K562 (cell line): ENCODE results near the gene WIPF3. TPM values are rescaled to one million over a fixed set of nuclear protein-coding genes. Genes with fewer than 3 reads are reported as not detected.

ENCODE experiments used
- CC2D1A ChIP-seq: fragments of 450-650 bp; IDR thresholded peaks from 2 replicates; pipeline ENCODE4 v1.6.1; 2017; ENCODE audit warnings: mild to moderate bottlenecking
- FOXJ3 ChIP-seq: sonication (generic); formaldehyde crosslinking; IDR thresholded peaks from 2 replicates; pipeline ENCODE4 v1.4.0; 2020; ENCODE audit warnings: mild to moderate bottlenecking, missing genetic modification reagents
- NRF1 ChIP-seq, 2 experiments: fragments of 450-650 bp; IDR thresholded peaks in 1 of 2; conservative IDR thresholded peaks in 1 of 2; 2 replicates each; pipeline ENCODE4 v1.6.1; 2014; ENCODE audit warnings: mild to moderate bottlenecking in 2 of 2
- PRPF4 ChIP-seq: fragments of 200-400 bp; formaldehyde crosslinking; IDR thresholded peaks from one replicate; pipeline ENCODE4 v1.6.1; 2017; ENCODE audit warnings: low read length, low read depth, mild to moderate bottlenecking; ENCODE audit not compliant: insufficient read depth, poor library complexity, severe bottlenecking
- SREBF1 ChIP-seq: fragments of 150-350 bp; IDR thresholded peaks from 2 replicates; pipeline ENCODE4 v1.6.1; 2014; ENCODE audit warnings: antibody characterized with exemption, low read depth, low read length, borderline replicate concordance
- ZBTB17 ChIP-seq: fragments of 450-650 bp; formaldehyde crosslinking; IDR thresholded peaks from 2 replicates; pipeline ENCODE4 v1.4.0; 2020; ENCODE audit warnings: mild to moderate bottlenecking
- ZNF23 ChIP-seq: fragments of 250-450 bp; sonication (Bioruptor Pico); IDR thresholded peaks from 2 replicates; pipeline ENCODE4 v1.4.0; 2020; ENCODE audit warnings: mild to moderate bottlenecking
- polyA plus RNA-seq, 8 experiments: library from polyadenylated mRNA; depleted of rRNA in 4 of 8; stranded (reverse) in 5 of 8; unstranded in 3 of 8; fragments of >200 nt; fragmentation: Nextera tagmentation in 2 of 8; fragmentation: Illumina TruSeq in 1 of 8; extraction: Ambion mirVana in 2 of 8; extraction: Trizol in 1 of 8; gene quantifications; 2 replicates each; pipeline versions ENCODE4 v1.2.1 to v1.2.3, GENCODE V29; 2011 to 2014; ENCODE audit warnings: inconsistent platforms in 1 of 8, missing spikeins in 1 of 8
- total RNA-seq, 7 experiments: library from RNA; depleted of rRNA in 6 of 7; stranded (reverse); fragments of >200 nt in 6 of 7; fragmentation: Illumina TruSeq in 2 of 7; extraction: Trizol in 2 of 7; gene quantifications; 2 replicates each; pipeline versions ENCODE4 v1.2.1 to v1.2.3, GENCODE V29; 2011 to 2021; ENCODE audit warnings: low replicate concordance in 1 of 7
- TF ChIP-seq, protein P1 (sequence below): fragments of 250-450 bp; sonication (Bioruptor Pico); IDR thresholded peaks from 2 replicates; pipeline ENCODE4 v1.5.0; 2020; ENCODE audit warnings: mild to moderate bottlenecking, borderline replicate concordance
- TF ChIP-seq, protein P2 (sequence below): sonication (generic); formaldehyde crosslinking; IDR thresholded peaks from 2 replicates; pipeline ENCODE4 v1.9.0; 2022; ENCODE audit warnings: mild to moderate bottlenecking, missing genetic modification reagents
- TF ChIP-seq, protein P3 (sequence below): fragments of 250-450 bp; sonication (Bioruptor Pico); IDR thresholded peaks from 2 replicates; pipeline ENCODE4 v1.5.0; 2021; ENCODE audit warnings: mild to moderate bottlenecking, moderate library complexity

The WIPF3 gene
- total and polyA plus RNA-seq, 9 of the 15 experiments (the other 6 are each of a cell fraction or from before 2014, with no cell fraction given) = 0.18 to 3.2 (median 1.7) TPM

DNA sequence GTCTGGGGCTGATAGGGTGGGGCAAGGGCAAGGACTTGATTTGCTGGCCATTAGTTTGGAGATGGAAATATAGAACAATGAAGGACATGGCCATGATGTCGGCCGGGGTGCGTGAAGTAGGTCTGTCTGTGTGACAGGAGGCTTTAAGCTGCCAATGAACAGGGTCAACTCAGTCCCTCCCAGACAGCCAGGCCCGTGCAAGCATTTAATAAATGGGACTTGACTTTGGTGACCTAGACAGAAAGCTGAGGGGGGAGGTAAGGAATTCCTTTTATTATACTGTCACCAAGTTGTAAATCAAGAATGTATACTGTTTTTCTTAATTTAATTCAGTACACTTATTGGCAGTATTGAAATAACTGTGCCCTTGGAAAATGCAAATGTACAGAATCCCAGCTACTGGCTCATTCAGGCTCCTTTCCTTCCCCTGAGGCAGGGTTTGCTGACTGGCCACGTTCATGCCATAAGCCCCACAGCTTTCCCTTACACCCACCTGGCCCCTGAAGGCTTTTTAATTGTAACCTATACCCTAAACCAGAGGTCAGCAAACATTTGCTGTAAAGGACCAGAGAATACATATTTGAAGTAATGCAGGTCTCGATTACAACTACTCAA is 87.2 kb downstream of the WIPF3 start (continued):
- TF ChIP-seq, protein P1, sequence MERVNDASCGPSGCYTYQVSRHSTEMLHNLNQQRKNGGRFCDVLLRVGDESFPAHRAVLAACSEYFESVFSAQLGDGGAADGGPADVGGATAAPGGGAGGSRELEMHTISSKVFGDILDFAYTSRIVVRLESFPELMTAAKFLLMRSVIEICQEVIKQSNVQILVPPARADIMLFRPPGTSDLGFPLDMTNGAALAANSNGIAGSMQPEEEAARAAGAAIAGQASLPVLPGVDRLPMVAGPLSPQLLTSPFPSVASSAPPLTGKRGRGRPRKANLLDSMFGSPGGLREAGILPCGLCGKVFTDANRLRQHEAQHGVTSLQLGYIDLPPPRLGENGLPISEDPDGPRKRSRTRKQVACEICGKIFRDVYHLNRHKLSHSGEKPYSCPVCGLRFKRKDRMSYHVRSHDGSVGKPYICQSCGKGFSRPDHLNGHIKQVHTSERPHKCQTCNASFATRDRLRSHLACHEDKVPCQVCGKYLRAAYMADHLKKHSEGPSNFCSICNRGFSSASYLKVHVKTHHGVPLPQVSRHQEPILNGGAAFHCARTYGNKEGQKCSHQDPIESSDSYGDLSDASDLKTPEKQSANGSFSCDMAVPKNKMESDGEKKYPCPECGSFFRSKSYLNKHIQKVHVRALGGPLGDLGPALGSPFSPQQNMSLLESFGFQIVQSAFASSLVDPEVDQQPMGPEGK (CRISPR knock-in tag) = no peak
- TF ChIP-seq, protein P2, sequence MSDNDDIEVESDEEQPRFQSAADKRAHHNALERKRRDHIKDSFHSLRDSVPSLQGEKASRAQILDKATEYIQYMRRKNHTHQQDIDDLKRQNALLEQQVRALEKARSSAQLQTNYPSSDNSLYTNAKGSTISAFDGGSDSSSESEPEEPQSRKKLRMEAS (CRISPR knock-in tag) = no peak
- TF ChIP-seq, protein P3, sequence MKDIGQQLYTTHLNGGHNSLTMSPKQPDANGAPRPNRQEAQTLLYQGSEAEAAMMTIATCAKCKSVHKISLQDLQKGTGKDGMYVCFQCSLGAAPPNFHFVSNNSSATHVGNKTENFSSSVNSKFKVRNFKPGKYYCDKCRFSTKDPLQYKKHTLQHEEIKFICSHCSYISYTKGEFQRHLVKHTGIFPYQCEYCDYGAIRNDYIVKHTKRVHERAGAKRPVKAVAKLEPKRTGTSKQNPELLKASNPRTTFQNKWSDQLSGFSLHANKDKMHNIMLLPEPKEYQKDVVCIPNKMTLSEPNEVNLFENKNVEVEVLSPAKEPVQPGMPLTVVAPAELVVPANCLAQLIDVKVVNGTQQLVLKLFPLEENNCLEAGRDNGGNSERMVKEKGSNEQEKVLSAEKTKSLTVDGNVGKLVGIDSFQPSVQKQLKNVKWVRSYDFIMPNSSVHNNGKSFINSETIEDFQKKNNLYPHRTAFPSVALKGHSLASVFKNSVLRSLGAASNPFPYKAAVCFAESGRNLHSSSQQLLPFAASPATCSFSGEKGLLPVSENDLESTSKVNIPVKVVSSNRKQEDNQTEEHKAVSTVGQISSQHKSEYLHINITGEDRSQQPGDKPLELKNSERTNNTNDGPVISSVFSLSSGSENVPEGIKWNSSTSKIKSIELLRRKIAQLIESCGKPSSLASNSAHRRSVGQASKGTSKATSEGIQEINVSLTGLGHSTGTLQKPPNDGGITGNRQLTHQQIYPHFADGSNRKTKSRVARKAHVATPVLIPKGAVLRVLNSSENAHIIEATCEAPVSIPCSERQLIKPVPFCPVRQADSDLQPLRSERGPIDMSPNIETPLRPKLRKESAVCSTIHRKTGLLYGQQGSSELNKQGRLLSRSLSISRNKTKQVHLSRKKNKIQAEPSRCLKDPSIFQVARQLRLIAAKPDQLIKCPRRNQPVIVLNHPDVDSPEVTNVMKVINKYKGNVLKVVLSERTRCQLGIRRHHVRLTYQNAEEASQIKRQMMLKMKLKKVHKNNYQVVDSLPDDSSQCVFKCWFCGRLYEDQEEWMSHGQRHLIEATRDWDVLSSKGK (CRISPR knock-in tag) = no peak
- TF ChIP-seq ZBTB17 (CRISPR knock-in tag) (no peak), ZNF23 (CRISPR knock-in tag) (no peak), CC2D1A (no peak), SREBF1 (no peak), FOXJ3 (CRISPR knock-in tag) (no peak), PRPF4 (no peak), NRF1 (conservative IDR thresholded peaks at IDR 0.05 in 1 of 2, IDR thresholded peaks at IDR 0.05 in 1 of 2) (no peak)
